IMR-90 (cell line): ENCODE data around the gene TRMT13. TPM values are rescaled to one million over a fixed set of nuclear protein-coding genes. Genes with fewer than 3 reads are reported as not detected.

Experiments
- ATAC-seq: fragments of 200-7000 bp; cut with Tn5 transposase; 2 replicates; pipeline ENCODE4 v1.9.1; 2020; ENCODE audit warnings: low read depth, mild to moderate bottlenecking, moderate library complexity
- BruUV-seq: library from RNA; stranded (reverse); fragments of 400-500 nt; replicated peaks from 2 replicates; lab custom pipeline; 2021; lab: Mats Ljungman, UMichigan
- CTCF ChIA-PET: fragments of 300-600 bp; formaldehyde crosslinking; extraction: SDS; loops from one replicate; lab custom pipeline; 2021; ENCODE audit warnings: antibody characterized with exemption; lab: Yijun Ruan, JAX
- POLR2A ChIA-PET: fragments of 300-600 bp; sonication (Branson Sonifier 250); formaldehyde crosslinking; loops from one replicate; lab custom pipeline; 2022; ENCODE audit warnings: antibody characterized with exemption; ENCODE audit not compliant: unreplicated experiment; lab: Charles Lee
- DNase-seq: peaks from one replicate; pipeline ENCODE4 v3.0.0; 2013
- H2AFZ ChIP-seq: replicated peaks from 2 replicates; pipeline ENCODE3; 2013; ENCODE audit warnings: low read length, mild to moderate bottlenecking; ENCODE audit not compliant: poor library complexity
- H2AK5ac ChIP-seq: 2 replicates; pipeline ENCODE4 v1.6.1; 2013; ENCODE audit warnings: low read depth, low read length, inconsistent platforms
- H2AK9ac ChIP-seq: replicated peaks from 2 replicates; pipeline ENCODE3; 2013; ENCODE audit warnings: mild to moderate bottlenecking, low read depth, low read length, moderate library complexity; ENCODE audit not compliant: poor library complexity
- H2BK120ac ChIP-seq: 2 replicates; pipeline ENCODE4 v1.6.1; 2013; ENCODE audit warnings: low read depth, low read length, inconsistent platforms
- H2BK15ac ChIP-seq: 3 replicates; pipeline ENCODE4 v1.6.1; 2013; ENCODE audit warnings: low read depth, low read length, inconsistent platforms
- H2BK20ac ChIP-seq: 2 replicates; pipeline ENCODE4 v1.6.1; 2013; ENCODE audit warnings: low read depth, mild to moderate bottlenecking, inconsistent platforms, low read length, moderate library complexity
- H2BK5ac ChIP-seq: 2 replicates; pipeline ENCODE4 v1.6.1; 2013; ENCODE audit warnings: mild to moderate bottlenecking, low read depth, low read length, inconsistent platforms; ENCODE audit not compliant: poor library complexity, severe bottlenecking
- H3K14ac ChIP-seq: replicated peaks from 2 replicates; pipeline ENCODE4 v1.6.1; 2013; ENCODE audit warnings: low read depth, low read length, inconsistent platforms
- H3K18ac ChIP-seq: 2 replicates; pipeline ENCODE4 v1.6.1; 2013; ENCODE audit warnings: low read depth, low read length, control low read depth
- H3K23ac ChIP-seq: 2 replicates; pipeline ENCODE4 v1.6.1; 2013; ENCODE audit warnings: low read depth, low read length, inconsistent platforms
- H3K27ac ChIP-seq: 2 replicates; pipeline ENCODE4 v1.5.1; 2013; ENCODE audit warnings: mild to moderate bottlenecking, control low read depth, low read length; ENCODE audit not compliant: insufficient read depth
- H3K27me3 ChIP-seq: 2 replicates; pipeline ENCODE4 v1.6.1; 2013; ENCODE audit warnings: low read length; ENCODE audit not compliant: control insufficient read depth, insufficient read depth
- H3K36me3 ChIP-seq: 2 replicates; pipeline ENCODE4 v1.6.1; 2013; ENCODE audit warnings: low read length, mixed read lengths; ENCODE audit not compliant: control insufficient read depth, insufficient read depth
- H3K4ac ChIP-seq: 2 replicates; pipeline ENCODE4 v1.6.1; 2013; ENCODE audit warnings: low read depth, low read length, inconsistent platforms
- H3K4me1 ChIP-seq: 2 replicates; pipeline ENCODE4 v1.6.1; 2013; ENCODE audit warnings: low read length, mixed read lengths; ENCODE audit not compliant: control insufficient read depth, insufficient read depth
- H3K4me2 ChIP-seq: 2 replicates; pipeline ENCODE4 v1.6.1; 2013; ENCODE audit warnings: low read depth, mild to moderate bottlenecking, control low read depth, low read length, moderate library complexity
- H3K4me3 ChIP-seq: 2 replicates; pipeline ENCODE4 v1.5.1; 2013; ENCODE audit warnings: low read depth, mild to moderate bottlenecking, control low read depth, low read length, moderate library complexity; ENCODE audit not compliant: insufficient read depth
- H3K56ac ChIP-seq: 2 replicates; pipeline ENCODE4 v1.6.1; 2013; ENCODE audit warnings: low read length, inconsistent platforms; ENCODE audit not compliant: insufficient read depth; ENCODE audit errors: extremely low read depth
- H3K79me1 ChIP-seq, 2 experiments: 2 replicates each; pipeline ENCODE4 v1.6.1; 2013; ENCODE audit warnings: low read length in 2 of 2, inconsistent platforms in 1 of 2, low read depth in 1 of 2
- H3K9ac ChIP-seq: 2 replicates; pipeline ENCODE4 v1.6.1; 2013; ENCODE audit warnings: low read depth, low read length, control low read depth
- H3K9me1 ChIP-seq: 2 replicates; pipeline ENCODE4 v1.6.1; 2013; ENCODE audit warnings: low read length, inconsistent platforms; ENCODE audit not compliant: insufficient read depth
- H3K9me3 ChIP-seq: 2 replicates; pipeline ENCODE4 v1.6.1; 2013; ENCODE audit warnings: low read length; ENCODE audit not compliant: control insufficient read depth, insufficient read depth
- H4K20me1 ChIP-seq: 2 replicates; pipeline ENCODE4 v1.6.1; 2013; ENCODE audit warnings: low read length, inconsistent platforms; ENCODE audit not compliant: insufficient read depth
- H4K5ac ChIP-seq: 2 replicates; pipeline ENCODE4 v1.6.1; 2013; ENCODE audit warnings: mild to moderate bottlenecking, low read depth, low read length, control low read depth
- H4K8ac ChIP-seq, 2 experiments: 2 replicates each; pipeline ENCODE4 v1.6.1; 2013; ENCODE audit warnings: low read depth in 2 of 2, low read length in 2 of 2, control low read depth in 1 of 2, inconsistent platforms in 1 of 2
- H4K91ac ChIP-seq: 2 replicates; pipeline ENCODE4 v1.6.1; 2013; ENCODE audit warnings: low read depth, low read length, inconsistent platforms; ENCODE audit not compliant: insufficient read depth
- BHLHE40 ChIP-seq: fragments of 150-350 bp; IDR thresholded peaks from 2 replicates; pipeline ENCODE4 v1.6.1; 2016; ENCODE audit warnings: mild to moderate bottlenecking, low read depth, low read length
- CEBPB ChIP-seq: IDR thresholded peaks from 2 replicates; pipeline ENCODE4 v1.6.1; 2012; ENCODE audit warnings: low read depth, low read length, improper control_type of control experiment
- CHD1 ChIP-seq: IDR thresholded peaks from 2 replicates; pipeline ENCODE4 v1.6.1; 2012; ENCODE audit warnings: low read depth, low read length, improper control_type of control experiment
- CTCF ChIP-seq: conservative IDR thresholded peaks from 2 replicates; pipeline ENCODE4 v1.5.1; 2012; ENCODE audit warnings: mild to moderate bottlenecking, low read depth, low read length, improper control_type of control experiment
- ELK1 ChIP-seq: fragments of 150-350 bp; IDR thresholded peaks from 2 replicates; pipeline ENCODE4 v1.6.1; 2016; ENCODE audit warnings: low read depth, mild to moderate bottlenecking, low read length, moderate library complexity, borderline replicate concordance
- FOS ChIP-seq: fragments of 150-350 bp; IDR thresholded peaks from 2 replicates; pipeline ENCODE4 v1.6.1; 2016; ENCODE audit warnings: low read depth, low read length
- MAFK ChIP-seq: IDR thresholded peaks from 2 replicates; pipeline ENCODE4 v1.6.1; 2012; ENCODE audit warnings: low read depth, low read length, improper control_type of control experiment
- MAZ ChIP-seq: IDR thresholded peaks from 2 replicates; pipeline ENCODE4 v1.6.1; 2012; ENCODE audit warnings: low read depth, mild to moderate bottlenecking, low read length, improper control_type of control experiment, moderate library complexity, borderline replicate concordance
- MXI1 ChIP-seq: IDR thresholded peaks from 2 replicates; pipeline ENCODE4 v1.6.1; 2012; ENCODE audit warnings: low read depth, mild to moderate bottlenecking, low read length, moderate library complexity, borderline replicate concordance
- NFE2L2 ChIP-seq: fragments of 150-350 bp; IDR thresholded peaks from 2 replicates; pipeline ENCODE4 v1.6.1; 2016; ENCODE audit warnings: low read depth, mild to moderate bottlenecking, low read length
- POLR2A ChIP-seq: IDR thresholded peaks from 2 replicates; pipeline ENCODE4 v1.6.1; 2012; ENCODE audit warnings: mild to moderate bottlenecking, low read depth, low read length
- RAD21 ChIP-seq: IDR thresholded peaks from 2 replicates; pipeline ENCODE4 v1.6.1; 2012; ENCODE audit warnings: low read length, improper control_type of control experiment
- RCOR1 ChIP-seq: IDR thresholded peaks from 2 replicates; pipeline ENCODE4 v1.6.1; 2012; ENCODE audit warnings: mild to moderate bottlenecking, low read length, improper control_type of control experiment; ENCODE audit not compliant: insufficient replicate concordance
- RFX5 ChIP-seq: IDR thresholded peaks from 2 replicates; pipeline ENCODE4 v1.8.0; 2012; ENCODE audit warnings: low read depth, mild to moderate bottlenecking, low read length, moderate library complexity
- SMC3 ChIP-seq: fragments of 150-350 bp; IDR thresholded peaks from 2 replicates; pipeline ENCODE4 v1.6.1; 2016; ENCODE audit warnings: low read depth, mild to moderate bottlenecking, antibody characterized with exemption, low read length, moderate library complexity
- USF2 ChIP-seq: fragments of 150-350 bp; IDR thresholded peaks from 2 replicates; pipeline ENCODE4 v1.6.1; 2017; ENCODE audit warnings: mild to moderate bottlenecking, antibody characterized with exemption, low read length, low read depth
- WGBS, 2 experiments: methylation state at CpG; one replicate each; pipeline versions ENCODE4 v1.1.5 to v1.1.7; 2013; ENCODE audit warnings: missing lambda C conversion rate in 2 of 2; ENCODE audit not compliant: insufficient read length in 1 of 2; ENCODE audit errors: extremely low coverage in 2 of 2; 5-methylcytosine and 5-hydroxymethylcytosine counted together
- dilution Hi-C: fragments of 300-500 bp; cut with HindIII; formaldehyde crosslinking; loops from one replicate; pipeline ENCODE4 v1.14.3; 2018; ENCODE audit warnings: low sequenced_read_pairs; ENCODE audit not compliant: unreplicated experiment
- in situ Hi-C: fragments of 300-500 bp; cut with MboI; formaldehyde crosslinking; loops from 3 replicates; pipeline ENCODE4 v1.14.3; 2019; ENCODE audit warnings: low sequenced_read_pairs, inconsistent platforms, mixed read lengths
- intact Hi-C: fragments of 100-400 bp; cut with micrococcal nuclease; formaldehyde crosslinking; loops from 2 replicates; pipeline ENCODE4 v1.10.0; 2022
- polyA plus RNA-seq, 3 experiments: library from polyadenylated mRNA; depleted of rRNA; stranded (reverse); fragments of >200 nt; gene quantifications; 2 replicates each; pipeline ENCODE4 v1.2.3, GENCODE V29; 2012; ENCODE audit warnings: low replicate concordance in 1 of 3
- total RNA-seq: library from RNA; depleted of rRNA; stranded (reverse); fragments of >200 nt; gene quantifications from 2 replicates; pipeline ENCODE4 v1.2.3, GENCODE V29; 2012

TRMT13 gene
- total and polyA plus RNA-seq, 2 of the 4 experiments (the other 2 are of a cell fraction), result 5.2 to 7.7 TPM

- Histone ChIP-seq H3K56ac (no peak overlapping the region), H3K23ac (no peak overlapping the region), H2AFZ (no peak overlapping the region), H3K79me1 (peaks cover 37 to 58% of the 10 kb centered on the region in 2 experiments), H4K20me1 (no peaks in the 10 kb centered on the region), H2BK15ac (no peak overlapping the region), H4K8ac (no peak overlapping the region), H2BK120ac (no peak overlapping the region), H3K36me3 (no peaks in the 10 kb centered on the region), H3K4ac (no peak overlapping the region), H2BK5ac (no peak overlapping the region), H3K27me3 (no peaks in the 10 kb centered on the region), H3K4me1 (peaks cover 1% of the 10 kb centered on the region; the same call in 1 of the 2 replicates), H3K27ac (no peak overlapping the region), H4K91ac (no peak overlapping the region), H3K9me3 (no peaks in the 10 kb centered on the region), H2AK9ac (no peak overlapping the region), H3K14ac (no peak overlapping the region), H3K18ac (no peak overlapping the region), H3K4me3 (no peak overlapping the region), H2BK20ac (no peak overlapping the region), H3K4me2 (no peak overlapping the region; the same call in 1 of the 2 replicates), H2AK5ac (no peak overlapping the region), H3K9me1 (peaks cover 2% of the 10 kb centered on the region; the same call in 1 of the 2 replicates), H4K5ac (no peak overlapping the region), H3K9ac (no peak overlapping the region)
- intact Hi-C loops, result no loop called here
- dilution Hi-C loops, result no loop called here
- WGBS, 2 experiments, result 100% methylated on average over 1 of the region's 5 CpGs; no CpG with 5 or more reads in 1 of the 2 experiments
- POLR2A ChIA-PET, result no interaction called here
- ATAC-seq, result no peak
- CTCF ChIA-PET, result no interaction called here
- no TSS peak for BruUV-seq
- TF ChIP-seq CTCF, result no peak
- TF ChIP-seq FOS, result no peak
- no peak for TF ChIP-seq BHLHE40
- TF ChIP-seq RCOR1, result no peak
- TF ChIP-seq CHD1, result no peak
- no peak for TF ChIP-seq MAFK
- TF ChIP-seq RAD21, result no peak
- TF ChIP-seq SMC3, result no peak
- TF ChIP-seq ELK1, result no peak
- no peak for TF ChIP-seq POLR2A
- no peak for TF ChIP-seq MAZ
- no peak for TF ChIP-seq MXI1
- TF ChIP-seq CEBPB, result no peak
- TF ChIP-seq NFE2L2, result no peak
- no peak for TF ChIP-seq USF2
- no peak for TF ChIP-seq RFX5
- peak; percentile 25 for DNase-seq
- in situ Hi-C loops, result loop anchor here (10.0 kb wide), 1 partner anchor 326 kb away; no protein-coding TSS in a partner anchor
Measured at GRCh38 chr1:100130552-100131077, 2.3 kb upstream of the TRMT13 start.
